Right cardiac atrium (tissue), 5 donors: ENCODE results near the gene FLOT2. TPM values are rescaled to one million over a fixed set of nuclear protein-coding genes. Genes with fewer than 3 reads are reported as not detected.

ENCODE experiments used
- ATAC-seq, 2 donors: fragments of 200-7000 bp; cut with Tn5 transposase; one replicate each; pipeline versions ENCODE4 v1.8.0 to v1.9.1; 2020; ENCODE audit warnings: moderate library complexity in 2 of 2, mild to moderate bottlenecking in 1 of 2
- DNase-seq, 3 donors: peaks; one replicate each; pipeline ENCODE4 v3.0.0-alpha.2; 2020
- H3K27ac ChIP-seq: one replicate; pipeline ENCODE4 v1.5.1; 2013; ENCODE audit warnings: mild to moderate bottlenecking, low read length, control low read depth, moderate library complexity
- H3K27me3 ChIP-seq: one replicate; pipeline ENCODE4 v1.6.1; 2013; ENCODE audit not compliant: control insufficient read depth, insufficient read depth
- H3K4me1 ChIP-seq: one replicate; pipeline ENCODE4 v1.6.1; 2013; ENCODE audit warnings: low read length; ENCODE audit not compliant: control insufficient read depth, insufficient read depth
- H3K4me3 ChIP-seq: one replicate; pipeline ENCODE4 v1.5.1; 2013; ENCODE audit warnings: low read length, control low read depth
- H3K9me3 ChIP-seq: one replicate; pipeline ENCODE4 v1.6.1; 2013; ENCODE audit warnings: low read length; ENCODE audit not compliant: control insufficient read depth
- WGBS: extraction: QIAGEN DNeasy Blood & Tissue Kit; methylation state at CpG from one replicate; pipeline ENCODE4 v1.1.7; 2013; 5-methylcytosine and 5-hydroxymethylcytosine counted together
- intact Hi-C, 4 donors: fragments of 100-400 bp; cut with DNase I; formaldehyde crosslinking; loops; one replicate each; pipeline versions ENCODE4 v1.11.0 to v1.14.0; 2022 to 2023
- polyA plus RNA-seq: library from polyadenylated mRNA; stranded (reverse); fragments of 200-250 nt; gene quantifications from one replicate; pipeline ENCODE4 v1.2.3, GENCODE V29; 2013
- total RNA-seq, 4 donors: library from RNA; stranded (reverse); fragmentation: NEBNext Ultra II Directional; extraction: Animal tissue kit (Norgen Biotek cat#: 25700); gene quantifications; one replicate each; pipeline ENCODE4 v1.2.1, GENCODE V29; 2021
- donor health status: healthy with polysubstance abuse.
- donor health status: DM: no; HTN: yes; CAD: no.
- donor health status: DM: no; HTN: no; CAD: no.
- donor health status: DM: no; HTN: yes; CAD: no; lungs with severe emphysema.
- donor health status: DM: yes; HTN: yes; CAD: no.

FLOT2 gene
- total and polyA plus RNA-seq, 5 donors: 45.1 to 89.4 (median 71.6) TPM

DNA sequence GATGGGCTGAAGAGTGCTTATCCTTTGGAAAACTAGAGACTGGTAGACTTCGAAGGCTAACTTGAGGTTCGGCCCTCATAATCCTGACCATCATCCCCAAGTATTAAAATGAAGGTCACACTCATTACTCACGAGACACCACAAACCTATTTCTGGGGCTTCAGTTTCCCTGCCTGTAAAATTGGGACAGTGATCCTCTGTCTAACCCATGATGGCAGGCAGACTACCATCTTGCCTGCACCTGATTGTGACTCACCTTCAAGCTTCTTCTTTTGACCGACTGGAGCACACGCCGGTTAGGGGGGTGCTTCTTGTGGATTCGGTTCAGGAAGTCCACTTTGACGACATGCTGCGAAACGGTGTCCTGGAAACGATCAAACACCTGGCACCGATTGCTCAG lies 19.5 kb upstream of the FLOT2 start:
- no peak overlapping the region for H3K4me3 ChIP-seq
- DNase-seq: no peak
- 83% methylated on average over 12 of the region's 12 CpGs for WGBS
- intact Hi-C loops: loop anchor here in 3 of 4 donors (5.0 to 10.0 kb wide), 3 partner anchors 155 to 192 kb away; partner anchors contain the start of genes NEK8 (in 1 of the 3) and TLCD1 (in 1 of the 3)
- ATAC-seq: no peak
- no peaks in the 10 kb centered on the region for H3K27me3 ChIP-seq
- no peaks in the 10 kb centered on the region for H3K9me3 ChIP-seq
- no peak overlapping the region for H3K27ac ChIP-seq
- no peaks in the 10 kb centered on the region for H3K4me1 ChIP-seq

DNA sequence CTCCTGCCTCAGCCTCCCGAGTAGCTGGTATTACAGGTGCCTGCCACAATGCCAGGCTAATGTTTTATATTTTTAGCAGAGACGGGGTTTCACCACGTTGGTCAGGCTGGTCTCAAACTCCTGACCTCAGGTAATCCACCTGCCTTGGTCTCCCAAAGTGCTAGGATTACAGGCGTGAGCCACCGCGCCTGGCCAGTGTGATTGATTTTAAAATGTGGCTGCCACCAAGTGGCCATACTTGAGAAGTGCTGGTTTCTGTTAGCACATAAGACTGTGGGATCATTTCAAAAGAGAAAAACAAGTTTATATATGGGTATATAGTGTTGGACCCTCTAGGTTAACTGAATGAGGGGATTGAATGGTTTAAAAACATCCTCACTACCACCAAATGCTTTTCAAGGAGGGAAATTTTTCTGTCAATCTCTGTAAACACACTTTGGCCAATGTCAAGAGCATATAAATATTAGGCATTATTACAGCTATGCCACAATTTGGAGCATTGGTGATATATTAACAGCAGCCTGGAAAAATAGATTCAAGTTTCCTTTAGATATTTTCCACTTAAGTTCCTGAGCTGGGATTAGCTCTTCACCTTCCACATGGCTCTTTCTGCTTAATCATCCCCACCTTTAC lies 18.9 kb upstream of the FLOT2 start:
- H3K27me3 ChIP-seq: no peaks in the 10 kb centered on the region
- ATAC-seq (peak; percentile 44 to 54), DNase-seq (peak in 1 of 3 donors; percentile 77)
- 44% methylated on average over 6 of the region's 6 CpGs for WGBS
- H3K9me3 ChIP-seq: no peaks in the 10 kb centered on the region
- H3K27ac ChIP-seq: no peak overlapping the region
- no peaks in the 10 kb centered on the region for H3K4me1 ChIP-seq
- intact Hi-C loops: loop anchor here in 3 of 4 donors (5.0 to 10.0 kb wide), 3 partner anchors 154 to 192 kb away; partner anchors contain the start of genes NEK8 (in 1 of the 3) and TLCD1 (in 1 of the 3)
- no peak overlapping the region for H3K4me3 ChIP-seq

DNA sequence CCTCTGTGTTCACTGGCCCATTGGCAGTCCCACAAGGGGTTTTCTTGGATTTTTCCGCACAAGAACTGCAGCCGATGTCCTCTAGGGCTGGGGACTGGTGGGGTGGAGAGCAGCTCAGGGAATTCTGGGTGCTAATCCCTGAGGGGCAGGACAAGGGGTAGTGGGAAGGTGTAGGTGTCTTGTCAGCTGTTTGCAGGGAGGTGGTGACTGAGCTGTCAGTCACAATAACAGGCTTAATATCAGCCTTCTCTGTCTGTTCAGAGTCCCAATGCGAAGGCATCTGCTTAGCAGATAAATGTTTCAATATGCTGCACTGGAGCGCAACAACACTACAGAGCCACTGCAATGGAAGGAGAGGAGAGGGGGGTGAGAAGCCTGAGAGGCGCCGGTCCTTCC lies 15.4 kb upstream of the FLOT2 start:
- H3K9me3 ChIP-seq: no peaks in the 10 kb centered on the region
- no peak for ATAC-seq
- H3K27me3 ChIP-seq: no peaks in the 10 kb centered on the region
- 87% methylated on average over 6 of the region's 6 CpGs for WGBS
- no peak overlapping the region for H3K4me3 ChIP-seq
- intact Hi-C loops: loop anchor here in 2 of 4 donors (10.0 kb wide), 2 partner anchors 158 to 188 kb away; partner anchors contain the start of genes NEK8 (in 1 of the 2) and TLCD1 (in 1 of the 2)
- H3K4me1 ChIP-seq: no peaks in the 10 kb centered on the region
- no peak overlapping the region for H3K27ac ChIP-seq
- DNase-seq: no peak

DNA sequence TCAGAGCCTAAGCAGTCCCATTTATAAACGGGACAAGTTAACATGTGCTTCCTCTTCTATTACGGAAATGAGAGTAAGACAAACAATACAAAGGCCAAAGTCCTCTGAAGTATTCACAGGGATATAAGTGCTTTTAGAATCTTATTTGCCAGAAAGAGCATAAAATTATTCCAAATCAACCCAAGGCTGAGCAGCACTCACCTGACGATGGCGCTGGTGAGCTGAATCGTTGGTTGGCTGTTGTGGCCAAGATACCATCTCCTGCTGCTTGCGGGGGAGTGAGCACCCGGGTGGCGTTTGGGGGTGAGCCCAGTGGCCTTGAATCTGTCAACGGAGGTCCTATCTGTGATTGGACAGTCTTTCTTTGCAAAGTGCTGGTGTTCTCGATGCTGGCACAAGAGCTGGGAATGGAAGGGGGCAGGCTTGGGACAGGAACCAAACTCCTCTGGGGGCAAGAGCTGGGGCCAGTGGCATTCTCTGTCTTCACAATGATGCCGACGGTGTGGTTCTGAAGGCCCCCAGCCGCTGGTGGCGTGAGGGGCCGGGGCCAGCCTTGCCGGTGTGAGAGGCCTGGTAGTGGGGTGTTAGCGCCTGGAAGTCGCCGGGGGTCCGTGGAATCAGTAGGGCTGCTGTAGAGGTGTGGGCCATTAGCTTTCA lies 14.9 kb upstream of the FLOT2 start:
- intact Hi-C loops: loop anchor here in 2 of 4 donors (10.0 kb wide), 2 partner anchors 158 to 188 kb away; partner anchors contain the start of genes NEK8 (in 1 of the 2) and TLCD1 (in 1 of the 2)

DNA sequence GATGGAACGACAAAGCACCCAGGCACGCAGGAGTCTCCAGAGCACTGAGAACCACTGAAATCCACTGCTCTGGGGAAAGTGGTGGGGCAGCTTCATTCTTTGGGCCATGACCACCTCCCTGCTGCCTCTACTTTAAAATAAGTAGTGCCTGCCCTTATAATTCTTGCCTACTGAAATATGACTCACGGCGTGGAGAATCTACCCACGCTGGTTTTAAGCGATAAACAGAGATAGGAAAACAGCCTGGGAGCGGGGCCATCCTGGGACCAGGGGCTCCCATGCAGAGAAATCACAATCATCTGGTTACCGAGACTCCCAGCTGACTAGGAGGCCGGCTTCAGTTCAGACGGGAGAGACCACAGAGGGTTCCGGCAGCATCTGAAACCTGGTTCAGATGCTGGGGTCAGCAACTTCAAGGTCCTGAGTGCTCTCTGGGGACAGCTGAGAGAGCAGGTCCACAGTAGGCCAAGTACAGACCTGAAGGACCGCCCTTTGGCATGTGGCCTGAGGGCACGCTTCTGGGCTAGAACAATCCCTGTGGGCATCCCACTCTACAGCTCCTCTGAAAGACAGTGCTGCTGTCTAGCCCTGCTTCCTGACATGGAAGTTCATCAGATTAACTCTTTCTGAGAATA lies 14.0 kb upstream of the FLOT2 start:
- WGBS: 91% methylated on average over 13 of the region's 13 CpGs
- intact Hi-C loops: loop anchor here in 2 of 4 donors (10.0 kb wide), 2 partner anchors 157 to 187 kb away; partner anchors contain the start of genes NEK8 (in 1 of the 2) and TLCD1 (in 1 of the 2)
- ATAC-seq: no peak

More for the DNA sequence above, 14.9 kb upstream of the FLOT2 start:
- Histone ChIP-seq H3K9me3 (no peaks in the 10 kb centered on the region), H3K4me1 (no peaks in the 10 kb centered on the region), H3K27ac (no peak overlapping the region), H3K27me3 (no peaks in the 10 kb centered on the region), H3K4me3 (no peak overlapping the region)
- ATAC-seq (no peak), DNase-seq (no peak)
- WGBS: 75% methylated on average over 20 of the region's 20 CpGs

DNA sequence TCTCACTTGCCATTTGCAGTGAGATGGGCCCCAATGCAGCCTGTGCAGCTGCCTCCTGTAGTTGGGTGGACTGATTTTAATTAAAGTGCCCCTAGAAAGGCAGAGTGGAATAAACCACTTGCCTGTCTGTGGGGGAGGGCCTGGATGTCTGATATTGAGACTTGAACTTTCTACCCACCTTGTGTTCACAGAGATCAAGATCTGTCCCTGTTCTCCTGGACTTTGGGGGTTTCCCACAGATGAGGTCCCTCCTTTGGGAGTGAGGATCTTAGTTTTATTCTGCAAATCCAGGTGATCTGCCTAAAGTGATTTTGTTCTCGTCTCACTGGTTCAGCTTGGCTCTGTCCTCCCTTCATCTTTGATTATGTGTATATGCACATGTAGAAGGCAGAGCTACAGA lies 13.0 kb upstream of the FLOT2 start:
- WGBS: 84% methylated on average over 1 of the region's 1 CpG
- ATAC-seq: no peak
- intact Hi-C loops: loop anchor here in 2 of 4 donors (10.0 kb wide), 2 partner anchors 156 to 186 kb away; partner anchors contain the start of genes NEK8 (in 1 of the 2) and TLCD1 (in 1 of the 2)

More for the DNA sequence above, 14.0 kb upstream of the FLOT2 start:
- no peaks in the 10 kb centered on the region for H3K4me1 ChIP-seq
- H3K27me3 ChIP-seq: no peaks in the 10 kb centered on the region
- peak in 1 of 3 donors; percentile 49 for DNase-seq
- H3K27ac ChIP-seq: no peak overlapping the region
- no peak overlapping the region for H3K4me3 ChIP-seq
- no peaks in the 10 kb centered on the region for H3K9me3 ChIP-seq

DNA sequence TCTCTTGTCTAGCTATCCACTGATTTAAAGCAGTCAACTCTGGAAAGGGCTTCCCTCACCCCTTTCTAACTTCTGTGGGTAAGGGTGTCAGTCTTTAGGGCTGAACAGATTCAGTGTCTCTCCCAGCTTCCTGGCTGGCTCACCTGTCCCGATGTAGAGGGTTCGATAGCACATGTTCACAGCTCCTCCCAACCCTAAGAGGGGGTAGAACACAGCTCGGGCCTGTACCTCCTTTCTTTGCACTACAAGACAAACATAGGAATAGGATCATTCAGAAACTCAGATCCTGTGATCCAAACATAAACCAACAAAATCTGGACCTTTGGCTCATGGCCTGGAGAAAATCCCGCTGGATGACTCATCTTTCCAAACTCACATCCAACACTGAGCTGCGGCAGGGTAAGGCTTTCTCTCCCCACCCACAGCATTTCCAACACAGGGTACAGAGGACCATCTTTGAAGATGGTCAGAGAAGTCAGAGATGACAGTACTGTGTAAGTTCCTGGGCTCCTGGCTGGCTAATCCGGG lies 11.2 kb upstream of the FLOT2 start:
- Histone ChIP-seq H3K4me3 (no peak overlapping the region), H3K9me3 (no peaks in the 10 kb centered on the region), H3K4me1 (no peaks in the 10 kb centered on the region), H3K27ac (peak overlapping the region; percentile 53), H3K27me3 (no peaks in the 10 kb centered on the region)
- intact Hi-C loops: loop anchor here in 1 of 4 donors (5.0 kb wide), 1 partner anchor 146 kb away; no protein-coding TSS in a partner anchor
- WGBS: 42% methylated on average over 6 of the region's 6 CpGs
- DNase-seq (peak in 2 of 3 donors; percentile 45 to 72), ATAC-seq (peak; percentile 58 to 73)

More for the DNA sequence above, 13.0 kb upstream of the FLOT2 start:
- no peak overlapping the region for H3K4me3 ChIP-seq
- H3K27ac ChIP-seq: no peak overlapping the region
- no peaks in the 10 kb centered on the region for H3K27me3 ChIP-seq
- no peak for DNase-seq
- no peaks in the 10 kb centered on the region for H3K4me1 ChIP-seq
- no peaks in the 10 kb centered on the region for H3K9me3 ChIP-seq

DNA sequence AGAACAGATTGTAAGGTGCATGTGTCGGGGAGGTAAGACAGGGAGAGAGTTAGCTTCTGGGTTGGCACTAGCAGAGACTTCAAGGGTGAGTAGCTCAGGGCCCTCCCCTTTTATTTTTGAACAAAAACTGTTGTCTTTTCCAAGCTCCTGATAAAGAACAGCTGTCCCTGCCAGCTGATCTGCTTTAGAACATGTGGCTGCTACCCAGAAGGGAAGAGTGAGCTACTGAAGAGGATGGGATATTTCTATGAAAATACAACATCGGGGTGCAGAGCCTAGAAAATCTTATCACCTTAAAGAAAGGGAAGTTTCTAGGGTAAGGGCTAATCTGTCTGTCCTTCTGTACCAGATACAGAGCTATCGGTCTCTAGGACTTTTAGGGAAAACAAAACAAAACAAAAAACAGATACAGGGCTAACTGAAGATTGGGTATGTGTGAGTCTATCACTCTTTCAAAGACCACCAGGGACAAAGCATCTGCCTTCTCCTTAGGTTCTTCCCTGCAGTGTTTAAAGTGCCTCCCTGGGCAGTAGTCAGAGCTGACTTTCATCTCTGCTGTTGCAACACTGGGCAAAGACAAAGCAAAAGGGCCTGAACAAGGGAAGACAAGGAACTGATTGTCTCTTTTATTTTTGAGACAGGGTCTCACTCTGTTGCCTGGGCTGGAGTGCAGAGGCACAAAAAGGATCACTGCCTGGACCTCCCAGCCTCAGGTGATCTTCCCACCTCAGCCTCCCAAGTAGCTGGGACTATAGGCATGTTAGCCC lies 10.4 kb upstream of the FLOT2 start:
- H3K4me1 ChIP-seq: peaks cover 2% of the 10 kb centered on the region

DNA sequence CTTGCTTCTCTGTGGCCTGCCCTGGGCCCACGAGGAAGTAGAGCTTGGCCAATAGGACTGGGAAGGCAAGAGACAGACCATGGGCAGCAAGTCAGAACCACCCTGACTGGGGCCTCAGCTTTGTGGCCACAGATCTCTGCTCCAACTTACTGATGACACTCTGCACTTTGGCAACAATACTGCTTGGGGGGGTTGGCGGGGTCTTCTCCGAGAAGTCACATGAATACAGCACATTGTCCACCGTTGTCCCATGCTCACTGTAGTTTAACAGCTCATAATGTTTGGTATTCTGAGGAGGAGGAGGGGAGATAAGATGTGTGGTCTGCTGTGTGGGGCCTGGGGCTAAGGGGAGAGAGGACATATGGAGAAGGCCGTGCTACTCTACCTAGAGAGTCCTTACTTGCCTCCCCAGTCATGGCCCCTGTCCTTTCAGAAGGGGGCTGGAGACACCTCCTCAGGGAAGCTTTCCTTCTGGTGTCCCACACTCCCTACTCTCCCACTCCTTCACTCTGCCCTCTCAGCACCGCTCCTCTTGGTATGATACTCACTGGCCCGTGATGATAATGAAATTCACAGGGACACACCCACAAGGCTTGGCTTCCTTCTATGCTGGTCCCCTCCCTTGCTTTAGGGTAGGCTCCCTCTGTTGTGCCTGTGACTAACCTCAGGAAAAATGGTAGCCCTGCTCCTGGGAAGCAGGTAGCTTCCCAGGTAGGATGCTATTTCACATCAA lies 9.3 kb upstream of the FLOT2 start:
- H3K27ac ChIP-seq: no peak overlapping the region
- no peaks in the 10 kb centered on the region for H3K27me3 ChIP-seq
- DNase-seq (no peak), ATAC-seq (peak in 1 of 2 donors; percentile 23)
- intact Hi-C loops: loop anchor here in 1 of 4 donors (5.0 kb wide), 1 partner anchor 145 kb away; no protein-coding TSS in a partner anchor
- no peaks in the 10 kb centered on the region for H3K9me3 ChIP-seq
- no peak overlapping the region for H3K4me3 ChIP-seq
- 51% methylated on average over 7 of the region's 7 CpGs for WGBS
- peaks cover 2% of the 10 kb centered on the region for H3K4me1 ChIP-seq

More for the DNA sequence above, 10.4 kb upstream of the FLOT2 start:
- WGBS: 57% methylated on average over 3 of the region's 3 CpGs
- DNase-seq (no peak), ATAC-seq (peak; percentile 32 to 46)
- no peak overlapping the region for H3K4me3 ChIP-seq
- no peaks in the 10 kb centered on the region for H3K9me3 ChIP-seq
- peak overlapping the region; percentile 53 for H3K27ac ChIP-seq
- intact Hi-C loops: loop anchor here in 1 of 4 donors (5.0 kb wide), 1 partner anchor 146 kb away; no protein-coding TSS in a partner anchor
- no peaks in the 10 kb centered on the region for H3K27me3 ChIP-seq
